HepG2 (cell line): ENCODE data around the gene SCAMP3. TPM values are rescaled to one million over a fixed set of nuclear protein-coding genes. Genes with fewer than 3 reads are reported as not detected.

Experiments
- ATAC-seq: fragments of 200-7000 bp; cut with Tn5 transposase; 3 replicates; pipeline ENCODE4 v1.9.1; 2020; ENCODE audit warnings: mild to moderate bottlenecking, moderate library complexity
- BruUV-seq: library from RNA; stranded (reverse); fragments of 400-500 nt; replicated peaks from 2 replicates; lab custom pipeline; 2021; lab: Mats Ljungman, UMichigan
- CTCF ChIA-PET: fragments of 300-600 bp; formaldehyde crosslinking; extraction: SDS; loops from one replicate; lab custom pipeline; 2021; ENCODE audit warnings: low total read pairs, inconsistent platforms, low intra/inter-chr PET ratio; lab: Yijun Ruan, JAX
- POLR2A ChIA-PET: fragments of 350-600 bp; sonication (Branson Sonifier 250); formaldehyde crosslinking; loops from one replicate; lab custom pipeline; 2020; ENCODE audit warnings: antibody characterized with exemption, inconsistent platforms; lab: Yijun Ruan, JAX
- DNase-seq: peaks from one replicate; pipeline ENCODE4 v3.0.0-alpha.2; 2015; ENCODE audit warnings: low spot score
- FAIRE-seq: peaks from 3 replicates; lab custom pipeline; 2011; peaks lifted over from hg19 to GRCh38; lab: Jason Lieb, UNC
- H2AFZ ChIP-seq: one replicate; pipeline ENCODE4 v1.6.1; 2011; ENCODE audit warnings: low read length, inconsistent platforms
- H3K27ac ChIP-seq: fragments of 300-600 bp; 3 replicates; pipeline ENCODE4 v1.8.0; 2011; ENCODE audit warnings: mixed run types, mild to moderate bottlenecking, mixed read lengths, low read length, inconsistent platforms; ENCODE audit not compliant: insufficient read depth; ENCODE audit errors: extremely low read length
- H3K27me3 ChIP-seq, 2 experiments: fragments of 200-600 bp in 1 of 2; 2 replicates in 1 of 2; 3 replicates in 1 of 2; pipeline versions ENCODE4 v1.6.0 to v1.8.0; 2011; ENCODE audit warnings: low read length in 2 of 2, mild to moderate bottlenecking in 2 of 2, moderate library complexity in 2 of 2, inconsistent platforms in 1 of 2; ENCODE audit not compliant: insufficient read depth in 2 of 2, control insufficient read depth in 1 of 2
- H3K36me3 ChIP-seq, 2 experiments: fragments of 200-600 bp in 1 of 2; replicated peaks in 1 of 2; 2 replicates in 1 of 2; 3 replicates in 1 of 2; pipeline versions ENCODE4 v1.5.1 to v1.8.0; 2011; ENCODE audit warnings: low read length in 2 of 2, inconsistent platforms in 1 of 2; ENCODE audit not compliant: insufficient read depth in 2 of 2, control insufficient read depth in 1 of 2
- H3K4me1 ChIP-seq: 2 replicates; pipeline ENCODE4 v1.5.1; 2012; ENCODE audit warnings: low read length, inconsistent platforms; ENCODE audit not compliant: insufficient read depth
- H3K4me2 ChIP-seq: 2 replicates; pipeline ENCODE4 v1.6.0; 2011; ENCODE audit warnings: low read depth, low read length, inconsistent platforms
- H3K4me3 ChIP-seq, 3 experiments: fragments of 200-600 bp in 1 of 3; sonication (generic), shearing (Covaris generic) in 1 of 3; replicated peaks in 1 of 3; 2 replicates each; pipeline ENCODE4 v1.5.1; 2011 to 2016; ENCODE audit warnings: low read length in 3 of 3, inconsistent platforms in 2 of 3, low read depth in 2 of 3, mild to moderate bottlenecking in 2 of 3, control low read depth in 1 of 3, mixed read lengths in 1 of 3; ENCODE audit not compliant: insufficient read depth in 1 of 3
- H3K79me2 ChIP-seq: one replicate; pipeline ENCODE4 v1.6.1; 2011; ENCODE audit warnings: low read length, inconsistent platforms; ENCODE audit not compliant: insufficient read depth
- H3K9ac ChIP-seq: 2 replicates; pipeline ENCODE4 v1.6.0; 2011; ENCODE audit warnings: mild to moderate bottlenecking, low read depth, low read length, inconsistent platforms; ENCODE audit not compliant: insufficient read depth
- H3K9me3 ChIP-seq: 2 replicates; pipeline ENCODE4 v1.5.1; 2012; ENCODE audit warnings: mild to moderate bottlenecking, low read length
- H4K20me1 ChIP-seq: 2 replicates; pipeline ENCODE4 v1.6.0; 2011; ENCODE audit warnings: inconsistent platforms, mild to moderate bottlenecking, low read length, moderate library complexity; ENCODE audit not compliant: insufficient read depth
- ARHGAP35 ChIP-seq: sonication (generic); formaldehyde crosslinking; IDR thresholded peaks from 2 replicates; pipeline ENCODE4 v1.9.0; 2022; ENCODE audit warnings: mild to moderate bottlenecking, inconsistent platforms, moderate library complexity, missing genetic modification reagents, borderline replicate concordance
- MEIS2 ChIP-seq: sonication (generic); formaldehyde crosslinking; IDR thresholded peaks from 2 replicates; pipeline ENCODE4 v1.9.0; 2021; ENCODE audit warnings: mild to moderate bottlenecking, missing genetic modification reagents
- MIER3 ChIP-seq: IDR thresholded peaks from 2 replicates; pipeline ENCODE4 v1.6.1; 2016; ENCODE audit warnings: missing compliant biosample characterization, borderline replicate concordance
- NFRKB ChIP-seq: fragments of 450-650 bp; IDR thresholded peaks from 2 replicates; pipeline ENCODE4 v1.6.1; 2017
- PHF21A ChIP-seq: sonication (generic); formaldehyde crosslinking; IDR thresholded peaks from 2 replicates; pipeline ENCODE4 v1.5.0; 2020; ENCODE audit warnings: mild to moderate bottlenecking, missing genetic modification reagents
- SIN3B ChIP-seq: fragments of 150-350 bp; IDR thresholded peaks from 2 replicates; pipeline ENCODE4 v1.6.1; 2014; ENCODE audit warnings: low read length
- ZBTB42 ChIP-seq: sonication (generic); formaldehyde crosslinking; IDR thresholded peaks from 2 replicates; pipeline ENCODE4 v1.5.0; 2020; ENCODE audit warnings: mild to moderate bottlenecking, missing genetic modification reagents
- ZFP82 ChIP-seq: sonication (generic); formaldehyde crosslinking; IDR thresholded peaks from 2 replicates; pipeline ENCODE4 v1.5.1; 2020; ENCODE audit warnings: mild to moderate bottlenecking, missing genetic modification reagents, borderline replicate concordance
- ZMYM2 ChIP-seq: sonication (generic); formaldehyde crosslinking; IDR thresholded peaks from 2 replicates; pipeline ENCODE4 v1.8.0; 2022; ENCODE audit warnings: mild to moderate bottlenecking, missing genetic modification reagents
- ZNF10 ChIP-seq: sonication (generic); formaldehyde crosslinking; IDR thresholded peaks from 2 replicates; pipeline ENCODE4 v1.4.0; 2020; ENCODE audit warnings: mild to moderate bottlenecking, low read depth, missing genetic modification reagents, borderline replicate concordance
- ZNF256 ChIP-seq: sonication (generic); formaldehyde crosslinking; conservative IDR thresholded peaks from 2 replicates; pipeline ENCODE4 v1.4.0; 2020; ENCODE audit warnings: missing genetic modification reagents
- ZNF274 ChIP-seq: sonication (generic); formaldehyde crosslinking; IDR thresholded peaks from 2 replicates; pipeline ENCODE4 v1.5.1; 2020; ENCODE audit warnings: mild to moderate bottlenecking, missing genetic modification reagents
- ZNF446 ChIP-seq: sonication (generic); formaldehyde crosslinking; IDR thresholded peaks from 2 replicates; pipeline ENCODE4 v1.5.0; 2020; ENCODE audit warnings: mild to moderate bottlenecking, missing genetic modification reagents
- ZNF629 ChIP-seq: sonication (generic); formaldehyde crosslinking; conservative IDR thresholded peaks from 2 replicates; pipeline ENCODE4 v1.5.0; 2020; ENCODE audit warnings: missing genetic modification reagents
- ZNF850 ChIP-seq: sonication (generic); formaldehyde crosslinking; conservative IDR thresholded peaks from 2 replicates; pipeline ENCODE4 v1.9.0; 2021; ENCODE audit warnings: mild to moderate bottlenecking, missing genetic modification reagents
- WGBS: methylation state at CpG from one replicate; pipeline ENCODE4 v1.1.6; 2017; ENCODE audit warnings: low lambda C conversion rate; 5-methylcytosine and 5-hydroxymethylcytosine counted together
- in situ Hi-C: cut with HindIII; loops from 2 replicates; pipeline ENCODE4 v1.10.0; 2017; ENCODE audit warnings: low pct_unique_long_range_greater_than_20kb; ENCODE audit not compliant: extremely low pct_ligation_motif_present
- intact Hi-C: fragments of 100-400 bp; cut with micrococcal nuclease; formaldehyde crosslinking; loops from one replicate; pipeline ENCODE4 v1.10.0; 2022; ENCODE audit not compliant: unreplicated experiment
- polyA plus RNA-seq, 8 experiments: library from polyadenylated mRNA; depleted of rRNA in 3 of 8; stranded (reverse) in 7 of 8; unstranded in 1 of 8; fragments of >200 nt; fragmentation: Illumina TruSeq in 4 of 8; extraction: Trizol in 4 of 8; gene quantifications; 2 replicates each; pipeline versions ENCODE4 v1.2.1 to v1.2.3, GENCODE V29; 2011 to 2016; ENCODE audit warnings: low read depth in 4 of 8, missing spikeins in 1 of 8, mixed read lengths in 1 of 8; ENCODE audit not compliant: insufficient read depth in 1 of 8
- total RNA-seq, 5 experiments: library from RNA; depleted of rRNA; stranded (reverse); fragments of >200 nt; fragmentation: Illumina TruSeq; extraction: Trizol; gene quantifications; 2 replicates each; pipeline ENCODE4 v1.2.3, GENCODE V29; 2016; ENCODE audit warnings: low read depth in 1 of 5
- TF ChIP-seq, protein P1 (sequence below): IDR thresholded peaks from 2 replicates; pipeline ENCODE4 v1.6.1; 2018; ENCODE audit warnings: missing genetic modification reagents
- TF ChIP-seq, protein P2 (sequence below): sonication (generic); formaldehyde crosslinking; IDR thresholded peaks from 2 replicates; pipeline ENCODE4 v1.4.0; 2020; ENCODE audit warnings: missing genetic modification reagents, low read depth, mild to moderate bottlenecking, borderline replicate concordance
- TF ChIP-seq, protein P3 (sequence below): sonication (generic); formaldehyde crosslinking; IDR thresholded peaks from 2 replicates; pipeline ENCODE4 v1.5.0; 2020; ENCODE audit warnings: missing genetic modification reagents
- TF ChIP-seq, protein P4 (sequence below): sonication (generic); formaldehyde crosslinking; IDR thresholded peaks from 2 replicates; pipeline ENCODE4 v1.4.0; 2020; ENCODE audit warnings: mild to moderate bottlenecking, missing genetic modification reagents

The SCAMP3 gene
- total and polyA plus RNA-seq, 2 of the 13 experiments (the other 11 are each of a cell fraction or from before 2014, with no cell fraction given), result 46.8 to 83.3 TPM

DNA sequence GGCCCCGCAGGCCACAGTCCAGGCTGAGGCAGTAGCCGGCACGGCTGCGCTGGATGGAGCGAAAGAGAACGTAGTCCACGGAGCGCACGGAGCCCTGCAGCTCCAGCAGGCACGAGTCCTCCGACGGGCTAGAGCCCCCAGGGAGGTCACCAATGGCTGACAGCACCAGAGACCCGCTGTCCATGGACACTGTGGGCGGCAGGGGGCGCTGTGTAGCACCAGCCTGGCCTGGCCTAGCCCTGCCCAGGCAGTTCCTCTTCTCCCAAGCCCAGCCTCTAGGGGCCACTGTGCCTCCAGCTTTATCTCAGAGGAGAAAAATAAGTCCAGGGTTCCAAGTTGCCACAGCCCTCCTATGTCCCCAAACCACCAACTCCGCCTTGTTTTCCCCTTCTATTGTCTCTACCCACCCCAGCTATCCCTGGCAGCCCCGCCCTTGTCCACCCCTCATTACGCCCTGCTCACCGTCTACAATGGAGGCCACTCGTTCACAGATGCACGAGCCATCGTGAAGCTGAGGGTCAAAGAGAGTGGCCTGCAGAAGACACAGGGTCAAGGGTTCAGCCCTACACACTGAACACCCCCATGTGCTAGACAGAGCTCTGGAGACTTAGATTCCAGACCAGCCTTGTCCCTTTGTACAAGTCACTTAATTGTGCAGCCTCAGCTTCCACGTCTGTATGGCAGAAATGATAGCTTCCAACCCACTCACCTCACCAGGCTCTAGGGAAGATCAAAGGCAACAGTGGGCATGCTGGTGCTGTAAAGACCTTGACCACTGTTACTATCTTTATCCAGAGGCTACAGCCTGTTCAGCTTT is 11.3 kb downstream of the SCAMP3 start (continued):
- TF ChIP-seq ZNF274 (CRISPR knock-in tag), result peak; percentile 51; the same call in 1 of the 2 replicates
- TF ChIP-seq, protein P1, sequence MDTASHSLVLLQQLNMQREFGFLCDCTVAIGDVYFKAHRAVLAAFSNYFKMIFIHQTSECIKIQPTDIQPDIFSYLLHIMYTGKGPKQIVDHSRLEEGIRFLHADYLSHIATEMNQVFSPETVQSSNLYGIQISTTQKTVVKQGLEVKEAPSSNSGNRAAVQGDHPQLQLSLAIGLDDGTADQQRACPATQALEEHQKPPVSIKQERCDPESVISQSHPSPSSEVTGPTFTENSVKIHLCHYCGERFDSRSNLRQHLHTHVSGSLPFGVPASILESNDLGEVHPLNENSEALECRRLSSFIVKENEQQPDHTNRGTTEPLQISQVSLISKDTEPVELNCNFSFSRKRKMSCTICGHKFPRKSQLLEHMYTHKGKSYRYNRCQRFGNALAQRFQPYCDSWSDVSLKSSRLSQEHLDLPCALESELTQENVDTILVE (CRISPR knock-in tag), result peak; percentile 31; the same call in 1 of the 2 replicates
- peak; percentile 79 for TF ChIP-seq ZNF629 (CRISPR knock-in tag)

DNA sequence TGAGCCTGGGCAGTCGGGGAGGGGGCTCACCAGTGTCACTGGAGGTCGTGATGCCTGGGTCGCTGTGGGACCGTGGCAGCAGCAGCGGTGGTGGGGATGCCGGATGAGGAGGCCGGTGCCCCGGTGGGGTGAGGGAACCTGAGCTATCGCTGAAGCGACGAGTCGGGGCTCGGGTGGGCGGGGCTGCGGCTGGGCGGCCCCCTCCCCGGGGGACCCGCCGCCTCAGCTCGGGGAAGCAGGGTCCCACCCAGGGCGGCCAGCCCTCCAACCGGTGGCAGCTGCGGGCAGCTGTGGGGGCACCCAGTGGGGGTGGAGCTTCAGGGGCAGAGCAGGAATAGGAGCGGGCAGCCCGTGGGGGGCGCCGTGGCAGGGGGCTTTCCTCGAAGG is 11.9 kb downstream of the SCAMP3 start:
- ChIA-PET CTCF (interaction anchor here (0.8 to 4.0 kb wide), 5 partner anchors 8 to 341 kb away, joined by 3 to 71 read pairs (median 14); partner anchors contain the start of gene FDPS), POLR2A (interaction anchor here (1.3 to 3.0 kb wide), 11 partner anchors 10 to 312 kb away, joined by 3 to 24 read pairs (median 12); partner anchors contain the start of genes ASH1L, CLK2, FDPS and SCAMP3)
- Histone ChIP-seq H3K4me1 (peaks cover 39% of the 10 kb centered on the region), H3K9me3 (no peaks in the 10 kb centered on the region), H3K36me3 (peaks cover 1 to 9% of the 10 kb centered on the region in 2 experiments; a peak in 2 of 5 replicates), H3K4me3 (no peak overlapping the region), H3K4me2 (no peak overlapping the region; the same call in 1 of the 2 replicates), H3K27me3 (no peaks in the 10 kb centered on the region), H3K27ac (peak overlapping the region; percentile 71), H3K79me2 (peaks cover 8% of the 10 kb centered on the region), H2AFZ (no peak overlapping the region), H4K20me1 (no peaks in the 10 kb centered on the region), H3K9ac (peak overlapping the region; percentile 26; the same call in 1 of the 2 replicates)
- TF ChIP-seq NFRKB, result no peak
- TF ChIP-seq MEIS2 (CRISPR knock-in tag), result no peak
- no peak for TF ChIP-seq ZNF256 (CRISPR knock-in tag)
- TF ChIP-seq, protein P2, sequence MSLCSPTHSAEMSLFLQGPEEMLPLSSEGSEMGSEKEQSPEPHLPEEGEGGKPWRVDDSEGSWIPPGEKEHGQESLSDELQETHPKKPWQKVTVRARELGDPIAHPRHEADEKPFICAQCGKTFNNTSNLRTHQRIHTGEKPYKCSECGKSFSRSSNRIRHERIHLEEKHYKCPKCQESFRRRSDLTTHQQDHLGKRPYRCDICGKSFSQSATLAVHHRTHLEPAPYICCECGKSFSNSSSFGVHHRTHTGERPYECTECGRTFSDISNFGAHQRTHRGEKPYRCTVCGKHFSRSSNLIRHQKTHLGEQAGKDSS (CRISPR knock-in tag), result no peak
- TF ChIP-seq ZFP82, result no peak
- no peak for TF ChIP-seq MIER3
- TF ChIP-seq ZNF850, result 0 out of 2 replicates have a peak, but pooled peaks have one; percentile 17
- no peak for TF ChIP-seq SIN3B
- peak; percentile 31; the same call in 1 of the 2 replicates for TF ChIP-seq ZMYM2
- TF ChIP-seq, protein P3, sequence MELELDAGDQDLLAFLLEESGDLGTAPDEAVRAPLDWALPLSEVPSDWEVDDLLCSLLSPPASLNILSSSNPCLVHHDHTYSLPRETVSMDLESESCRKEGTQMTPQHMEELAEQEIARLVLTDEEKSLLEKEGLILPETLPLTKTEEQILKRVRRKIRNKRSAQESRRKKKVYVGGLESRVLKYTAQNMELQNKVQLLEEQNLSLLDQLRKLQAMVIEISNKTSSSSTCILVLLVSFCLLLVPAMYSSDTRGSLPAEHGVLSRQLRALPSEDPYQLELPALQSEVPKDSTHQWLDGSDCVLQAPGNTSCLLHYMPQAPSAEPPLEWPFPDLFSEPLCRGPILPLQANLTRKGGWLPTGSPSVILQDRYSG (CRISPR knock-in tag), result no peak
- TF ChIP-seq ZNF10 (CRISPR knock-in tag), result no peak
- TF ChIP-seq ZNF446 (CRISPR knock-in tag), result no peak
- no peak for TF ChIP-seq ZBTB42 (CRISPR knock-in tag)
- no peak for TF ChIP-seq ARHGAP35 (CRISPR knock-in tag)
- TF ChIP-seq PHF21A (CRISPR knock-in tag), result no peak
- TF ChIP-seq, protein P4, sequence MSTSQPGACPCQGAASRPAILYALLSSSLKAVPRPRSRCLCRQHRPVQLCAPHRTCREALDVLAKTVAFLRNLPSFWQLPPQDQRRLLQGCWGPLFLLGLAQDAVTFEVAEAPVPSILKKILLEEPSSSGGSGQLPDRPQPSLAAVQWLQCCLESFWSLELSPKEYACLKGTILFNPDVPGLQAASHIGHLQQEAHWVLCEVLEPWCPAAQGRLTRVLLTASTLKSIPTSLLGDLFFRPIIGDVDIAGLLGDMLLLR, result no peak
- intact Hi-C loops (loop anchor here (1.0 to 2.0 kb wide), 4 partner anchors 43 to 341 kb away; partner anchors contain the start of gene THBS3), in situ Hi-C loops (loop anchor here (10.0 kb wide), 1 partner anchor 55 kb away; the partner anchor contains the start of genes FDPS and PKLR)
- no TSS peak for BruUV-seq
- no peak for DNase-seq
- WGBS, result 95% methylated on average over 11 of the region's 28 CpGs
- ATAC-seq, result no peak
- no peak for FAIRE-seq
